NB4 (cell line): ENCODE measurements around the gene HEBP1.

Experiments
- DNase-seq: peaks from one replicate; pipeline ENCODE4 v3.0.0; 2010; ENCODE audit warnings: low read depth
- H3K4me3 ChIP-seq: one replicate; pipeline ENCODE4 v1.5.1; 2011; ENCODE audit warnings: mild to moderate bottlenecking, low read depth, low read length, moderate library complexity
- MYC ChIP-seq: IDR thresholded peaks from 2 replicates; pipeline ENCODE4 v1.6.1; 2011; ENCODE audit warnings: low read depth, low read length
- POLR2A ChIP-seq: IDR thresholded peaks from 2 replicates; pipeline ENCODE4 v1.6.1; 2011; ENCODE audit warnings: mild to moderate bottlenecking; ENCODE audit not compliant: insufficient read length; ENCODE audit errors: extremely low read depth
- TF ChIP-seq, protein P1 (sequence below): IDR thresholded peaks from 2 replicates; pipeline ENCODE4 v1.6.1; 2011; ENCODE audit warnings: low read depth, low read length
- TF ChIP-seq, protein P2 (sequence below): IDR thresholded peaks from one replicate; pipeline ENCODE4 v1.5.1; 2012; ENCODE audit warnings: low read depth, low read length

HEBP1 gene

DNA sequence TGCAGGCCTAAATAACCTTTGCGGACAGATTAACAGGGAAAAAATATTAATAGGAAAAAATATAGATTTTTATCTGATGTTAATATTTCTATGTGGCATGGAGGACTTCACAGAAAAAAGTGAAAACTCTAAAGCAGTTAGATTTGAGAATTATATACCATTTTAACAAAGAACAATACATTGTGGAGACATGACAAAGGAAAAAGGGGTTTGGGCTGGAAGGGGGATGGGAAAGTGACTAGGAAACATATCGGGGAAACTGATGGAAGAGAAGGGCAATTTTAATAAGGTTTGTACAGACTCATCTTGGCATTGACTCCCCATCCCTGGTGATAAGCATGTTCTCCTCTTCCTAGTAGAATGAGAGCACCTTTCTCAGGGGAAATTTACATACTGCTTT, 27.0 kb downstream of the HEBP1 start:
- DNase-seq, result no peak
- TF ChIP-seq MYC, result no peak
- no peak for TF ChIP-seq POLR2A
- TF ChIP-seq, protein P1, sequence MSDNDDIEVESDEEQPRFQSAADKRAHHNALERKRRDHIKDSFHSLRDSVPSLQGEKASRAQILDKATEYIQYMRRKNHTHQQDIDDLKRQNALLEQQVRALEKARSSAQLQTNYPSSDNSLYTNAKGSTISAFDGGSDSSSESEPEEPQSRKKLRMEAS, result no peak
- TF ChIP-seq, protein P2, sequence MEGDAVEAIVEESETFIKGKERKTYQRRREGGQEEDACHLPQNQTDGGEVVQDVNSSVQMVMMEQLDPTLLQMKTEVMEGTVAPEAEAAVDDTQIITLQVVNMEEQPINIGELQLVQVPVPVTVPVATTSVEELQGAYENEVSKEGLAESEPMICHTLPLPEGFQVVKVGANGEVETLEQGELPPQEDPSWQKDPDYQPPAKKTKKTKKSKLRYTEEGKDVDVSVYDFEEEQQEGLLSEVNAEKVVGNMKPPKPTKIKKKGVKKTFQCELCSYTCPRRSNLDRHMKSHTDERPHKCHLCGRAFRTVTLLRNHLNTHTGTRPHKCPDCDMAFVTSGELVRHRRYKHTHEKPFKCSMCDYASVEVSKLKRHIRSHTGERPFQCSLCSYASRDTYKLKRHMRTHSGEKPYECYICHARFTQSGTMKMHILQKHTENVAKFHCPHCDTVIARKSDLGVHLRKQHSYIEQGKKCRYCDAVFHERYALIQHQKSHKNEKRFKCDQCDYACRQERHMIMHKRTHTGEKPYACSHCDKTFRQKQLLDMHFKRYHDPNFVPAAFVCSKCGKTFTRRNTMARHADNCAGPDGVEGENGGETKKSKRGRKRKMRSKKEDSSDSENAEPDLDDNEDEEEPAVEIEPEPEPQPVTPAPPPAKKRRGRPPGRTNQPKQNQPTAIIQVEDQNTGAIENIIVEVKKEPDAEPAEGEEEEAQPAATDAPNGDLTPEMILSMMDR, result no peak
- no peak overlapping the region for H3K4me3 ChIP-seq

DNA sequence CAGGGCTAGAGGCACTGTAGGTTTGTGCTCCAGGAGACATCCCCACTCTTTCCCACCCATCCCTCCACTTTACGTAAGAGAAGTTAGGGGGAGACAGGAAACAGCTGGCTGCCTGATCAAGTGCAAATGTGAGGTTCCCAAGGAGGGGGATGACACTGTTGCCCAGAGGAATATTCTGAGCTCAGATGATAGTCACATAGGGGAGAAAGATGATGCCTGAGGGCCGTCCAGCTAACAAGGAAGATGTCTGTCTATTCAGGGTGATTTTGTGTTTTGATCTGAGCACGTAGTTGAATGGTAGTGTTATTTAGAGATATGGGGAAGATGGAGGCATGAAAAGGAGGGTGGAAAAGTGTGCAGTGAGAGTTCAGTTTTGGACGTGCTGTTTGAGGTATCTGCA, 34.2 kb downstream of the HEBP1 start:
- TF ChIP-seq, protein P1, result no peak
- no peak for TF ChIP-seq POLR2A
- no peak for TF ChIP-seq MYC
- DNase-seq, result no peak
- H3K4me3 ChIP-seq, result no peak overlapping the region

DNA sequence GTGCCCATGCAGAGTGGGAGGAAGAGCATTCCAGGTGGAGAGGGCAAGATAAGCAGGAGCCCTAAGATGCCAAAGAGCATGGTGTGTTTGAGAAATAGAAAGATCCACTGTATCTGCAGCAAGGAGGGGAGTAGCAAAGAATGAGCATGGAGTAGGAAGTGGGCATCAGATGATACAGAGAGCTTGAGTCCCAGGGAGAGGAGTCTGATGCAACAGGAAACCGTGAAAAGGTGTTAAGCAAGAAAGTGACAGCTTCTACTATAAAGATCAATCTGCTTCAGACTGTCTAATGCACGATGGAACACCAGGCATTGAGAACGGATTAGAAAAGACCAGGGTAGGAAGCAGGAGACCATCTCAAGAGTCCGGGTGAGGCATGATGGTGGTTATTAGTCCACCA, 35.8 kb downstream of the HEBP1 start:
- no peak overlapping the region for H3K4me3 ChIP-seq
- peak; percentile 89 for DNase-seq
- TF ChIP-seq, protein P1, result 0 out of 2 replicates have a peak, but pooled peaks have one; percentile 49
- TF ChIP-seq, protein P2, result no peak

DNA sequence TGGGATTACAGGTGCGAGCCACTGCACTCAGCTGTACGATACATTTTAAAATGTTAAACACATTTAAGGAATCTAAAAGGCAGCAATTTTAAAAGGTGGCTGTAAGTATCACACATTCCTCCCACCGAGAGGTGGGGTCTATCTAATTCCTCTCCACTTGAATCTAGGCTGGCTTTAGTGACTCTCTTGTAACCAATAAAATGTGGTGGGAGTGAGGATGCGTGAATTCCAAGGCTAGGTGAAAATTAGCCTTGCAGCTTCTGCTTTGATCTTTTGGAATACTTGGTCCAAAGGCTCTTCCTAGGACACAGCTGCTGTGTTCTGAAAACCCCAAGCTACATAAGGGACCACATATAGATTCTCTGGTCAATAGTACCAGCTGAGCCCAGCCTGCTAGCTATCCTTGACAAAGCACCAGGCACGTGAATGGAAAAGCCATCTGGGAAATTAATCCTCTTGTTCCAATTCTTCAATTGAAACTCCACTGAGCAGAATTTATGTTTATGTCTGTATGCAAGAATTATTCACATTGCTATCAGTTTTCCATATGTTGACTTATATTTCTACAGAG, 39.3 kb downstream of the HEBP1 start:
- H3K4me3 ChIP-seq, result no peak overlapping the region
- TF ChIP-seq POLR2A (no peak), MYC (no peak)
- TF ChIP-seq, protein P2, result no peak
- TF ChIP-seq, protein P1, result no peak
- no peak for DNase-seq

DNA sequence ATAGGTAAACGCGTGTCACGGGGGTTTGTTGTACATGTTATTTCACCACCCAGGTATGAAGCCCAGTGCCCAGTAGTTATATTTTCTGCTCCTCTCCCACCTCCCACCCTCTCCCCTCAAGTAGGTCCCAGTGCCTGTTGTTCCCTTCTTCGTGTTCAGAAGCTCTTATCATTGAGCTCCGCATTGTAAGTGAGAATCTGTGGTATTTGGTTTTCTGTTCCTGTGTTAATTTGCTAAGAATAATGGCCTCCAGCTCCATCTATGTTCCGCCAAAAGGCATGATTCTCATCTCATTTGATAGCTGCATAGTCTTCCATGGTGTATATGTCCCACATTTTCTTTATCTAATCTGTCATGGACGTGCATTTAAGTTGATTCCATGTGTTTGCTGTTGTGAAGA, 41.2 kb downstream of the HEBP1 start:
- DNase-seq, result no peak
- no peak overlapping the region for H3K4me3 ChIP-seq
- TF ChIP-seq, protein P2, result no peak
- no peak for TF ChIP-seq POLR2A
- TF ChIP-seq, protein P1, result no peak
- no peak for TF ChIP-seq MYC

DNA sequence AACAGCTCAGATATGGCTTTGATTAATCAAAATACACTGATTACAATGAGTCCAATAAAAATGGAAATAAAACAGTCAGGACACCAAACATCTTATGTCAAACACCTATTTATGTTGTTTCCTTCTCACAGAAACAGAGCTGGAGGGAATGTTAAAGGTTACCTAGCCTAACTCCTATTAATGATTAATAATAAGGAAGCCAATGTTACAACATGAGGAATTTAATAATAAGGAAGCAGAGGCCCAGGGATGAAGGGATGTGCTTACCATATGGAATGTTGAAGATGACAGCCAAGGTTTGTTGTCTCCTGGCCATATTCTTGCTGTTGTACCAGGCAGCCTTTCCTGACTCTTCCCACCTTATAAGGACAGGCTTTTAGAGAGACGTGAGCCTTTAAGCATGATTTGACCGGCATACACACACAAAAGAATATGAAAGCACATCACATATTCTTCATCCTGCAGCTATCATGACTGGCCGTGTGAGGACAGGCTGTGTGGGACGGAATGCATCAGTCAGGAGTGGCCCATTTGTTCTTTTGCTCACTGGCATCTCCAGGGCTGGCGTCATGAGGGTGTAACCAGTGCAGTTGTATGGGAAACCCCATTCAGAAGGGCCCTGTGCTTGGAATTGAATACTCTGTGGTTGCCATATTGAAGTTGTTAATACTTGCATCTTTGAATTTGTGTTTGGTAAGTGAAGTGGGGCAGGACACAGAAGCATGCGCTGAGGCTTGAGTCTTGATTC, 45.0 kb downstream of the HEBP1 start:
- DNase-seq, result peak; percentile 3
- no peak overlapping the region for H3K4me3 ChIP-seq
- TF ChIP-seq MYC (no peak), POLR2A (no peak)
- TF ChIP-seq, protein P2, result no peak
- TF ChIP-seq, protein P1, result no peak
